Smooth muscle cell (in vitro differentiated cells): ENCODE data around the gene GP2. TPM values are rescaled to one million over a fixed set of nuclear protein-coding genes. Genes with fewer than 3 reads are reported as not detected.

Source experiments
- DNase-seq: peaks from one replicate; lab custom pipeline; 2025; ENCODE audit not compliant: unreplicated experiment; lab: John Stamatoyannopoulos, UW
- H2AFZ ChIP-seq: fragments of 200-600 bp; sonication (generic); 2 replicates; pipeline ENCODE4 v1.6.0; 2016; ENCODE audit warnings: antibody characterized with exemption, low read depth, mild to moderate bottlenecking
- H3F3A ChIP-seq: fragments of 200-600 bp; sonication (generic); 2 replicates; pipeline ENCODE4 v1.6.0; 2017; ENCODE audit warnings: antibody characterized with exemption, low read depth
- H3K27ac ChIP-seq: fragments of 200-600 bp; sonication (generic); 2 replicates; pipeline ENCODE4 v1.5.1; 2016; ENCODE audit warnings: low read depth, mild to moderate bottlenecking
- H3K27me3 ChIP-seq: fragments of 200-600 bp; sonication (generic); 2 replicates; pipeline ENCODE4 v1.6.1; 2016; ENCODE audit warnings: low read depth, mild to moderate bottlenecking
- H3K36me3 ChIP-seq: fragments of 200-600 bp; sonication (generic); 2 replicates; pipeline ENCODE4 v1.5.1; 2016; ENCODE audit warnings: low read depth
- H3K4me1 ChIP-seq: fragments of 200-600 bp; sonication (generic); 2 replicates; pipeline ENCODE4 v1.5.1; 2016; ENCODE audit warnings: low read depth
- H3K4me2 ChIP-seq: fragments of 200-600 bp; sonication (generic); 2 replicates; pipeline ENCODE4 v1.6.0; 2016; ENCODE audit warnings: mild to moderate bottlenecking
- H3K4me3 ChIP-seq: fragments of 200-600 bp; sonication (generic); 2 replicates; pipeline ENCODE4 v1.5.1; 2016; ENCODE audit warnings: mild to moderate bottlenecking
- H3K79me2 ChIP-seq: fragments of 200-600 bp; sonication (generic); 2 replicates; pipeline ENCODE4 v1.6.0; 2016; ENCODE audit warnings: low read depth, mild to moderate bottlenecking
- H3K9ac ChIP-seq: fragments of 200-600 bp; sonication (generic); 2 replicates; pipeline ENCODE4 v1.6.0; 2016; ENCODE audit warnings: low read depth
- H3K9me3 ChIP-seq: fragments of 200-600 bp; sonication (generic); replicated peaks from 2 replicates; pipeline ENCODE4 v1.5.1; 2016; ENCODE audit warnings: low read depth
- H4K20me1 ChIP-seq: fragments of 200-600 bp; sonication (generic); 2 replicates; pipeline ENCODE4 v1.6.0; 2016; ENCODE audit warnings: low read depth
- WGBS: methylation state at CpG from one replicate; pipeline ENCODE4 v1.1.7; 2016; ENCODE audit warnings: low lambda C conversion rate; 5-methylcytosine and 5-hydroxymethylcytosine counted together
- polyA plus RNA-seq: library from polyadenylated mRNA; unstranded; fragments of >200 nt; fragmentation: Nextera tagmentation; extraction: Ambion mirVana; gene quantifications from 2 replicates; pipeline ENCODE4 v1.2.1, GENCODE V29; 2016
- total RNA-seq: library from RNA; depleted of rRNA; stranded (reverse); fragments of >200 nt; gene quantifications from 2 replicates; pipeline ENCODE4 v1.2.3, GENCODE V29; 2014
- TF ChIP-seq, protein P1 (sequence below): fragments of 200-600 bp; sonication (generic); IDR thresholded peaks from 2 replicates; pipeline ENCODE4 v1.5.1; 2017; ENCODE audit warnings: borderline replicate concordance, mild to moderate bottlenecking, antibody characterized with exemption; ENCODE audit not compliant: insufficient read depth, poor library complexity, severe bottlenecking

The GP2 gene
- total and polyA plus RNA-seq, 2 experiments from 2014 or later, result not detected

DNA sequence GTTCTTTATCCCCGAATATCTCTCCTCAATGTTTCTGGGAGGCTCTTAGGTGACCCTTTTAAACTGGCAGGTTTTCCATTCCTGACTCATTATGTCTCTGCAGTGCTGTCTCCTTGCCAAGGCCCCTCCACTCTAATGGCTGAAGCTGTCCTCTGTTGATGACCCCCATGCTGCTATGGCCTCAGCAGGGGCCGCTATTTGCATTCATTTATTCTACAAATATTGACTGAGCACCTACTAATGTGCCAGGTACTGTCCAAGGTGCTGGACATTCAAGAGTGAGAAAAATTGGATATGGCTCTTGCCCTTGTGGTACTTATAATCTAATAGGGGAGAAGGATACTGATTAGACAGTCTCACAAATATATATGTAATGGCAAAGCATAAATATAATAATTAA lies 55.4 kb downstream of the GP2 start:
- H3K9me3 ChIP-seq, result no peaks in the 10 kb centered on the region
- no peaks in the 10 kb centered on the region for H3K79me2 ChIP-seq
- DNase-seq, result no peak
- H3K36me3 ChIP-seq, result no peaks in the 10 kb centered on the region
- no peak overlapping the region for H3K27ac ChIP-seq
- no peaks in the 10 kb centered on the region for H3K4me1 ChIP-seq
- TF ChIP-seq, protein P1, sequence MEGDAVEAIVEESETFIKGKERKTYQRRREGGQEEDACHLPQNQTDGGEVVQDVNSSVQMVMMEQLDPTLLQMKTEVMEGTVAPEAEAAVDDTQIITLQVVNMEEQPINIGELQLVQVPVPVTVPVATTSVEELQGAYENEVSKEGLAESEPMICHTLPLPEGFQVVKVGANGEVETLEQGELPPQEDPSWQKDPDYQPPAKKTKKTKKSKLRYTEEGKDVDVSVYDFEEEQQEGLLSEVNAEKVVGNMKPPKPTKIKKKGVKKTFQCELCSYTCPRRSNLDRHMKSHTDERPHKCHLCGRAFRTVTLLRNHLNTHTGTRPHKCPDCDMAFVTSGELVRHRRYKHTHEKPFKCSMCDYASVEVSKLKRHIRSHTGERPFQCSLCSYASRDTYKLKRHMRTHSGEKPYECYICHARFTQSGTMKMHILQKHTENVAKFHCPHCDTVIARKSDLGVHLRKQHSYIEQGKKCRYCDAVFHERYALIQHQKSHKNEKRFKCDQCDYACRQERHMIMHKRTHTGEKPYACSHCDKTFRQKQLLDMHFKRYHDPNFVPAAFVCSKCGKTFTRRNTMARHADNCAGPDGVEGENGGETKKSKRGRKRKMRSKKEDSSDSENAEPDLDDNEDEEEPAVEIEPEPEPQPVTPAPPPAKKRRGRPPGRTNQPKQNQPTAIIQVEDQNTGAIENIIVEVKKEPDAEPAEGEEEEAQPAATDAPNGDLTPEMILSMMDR, result no peak
- 84% methylated on average over 2 of the region's 2 CpGs for WGBS
- no peaks in the 10 kb centered on the region for H3K27me3 ChIP-seq
- H3K9ac ChIP-seq, result no peak overlapping the region
- no peak overlapping the region for H2AFZ ChIP-seq
- no peak overlapping the region for H3K4me2 ChIP-seq
- no peaks in the 10 kb centered on the region for H3F3A ChIP-seq
- H3K4me3 ChIP-seq, result no peak overlapping the region
- no peaks in the 10 kb centered on the region for H4K20me1 ChIP-seq

DNA sequence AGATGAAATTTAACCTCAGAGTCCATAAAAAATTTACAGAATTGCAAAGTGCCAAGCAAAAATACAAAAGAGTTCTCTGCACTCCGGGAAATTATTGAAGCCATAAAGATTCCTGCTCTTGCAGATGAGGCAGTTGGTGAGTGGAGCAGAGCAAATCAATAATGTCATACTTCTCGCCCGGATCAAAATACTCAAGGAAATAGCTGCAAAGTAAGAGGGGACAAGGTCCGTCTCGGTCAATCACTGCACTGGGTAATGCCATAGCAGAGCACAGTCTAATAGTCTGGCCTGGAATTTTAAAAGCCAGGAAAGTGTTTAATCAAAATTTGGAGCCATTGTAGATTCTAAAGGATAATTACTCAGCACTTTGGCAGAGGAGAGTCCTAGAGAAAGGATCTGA lies 58.9 kb downstream of the GP2 start:
- 81% methylated on average over 5 of the region's 5 CpGs for WGBS
- Histone ChIP-seq H3K4me3 (no peak overlapping the region), H3K27me3 (peaks cover 8% of the 10 kb centered on the region), H3K9ac (no peak overlapping the region), H2AFZ (no peak overlapping the region), H3K79me2 (no peaks in the 10 kb centered on the region), H4K20me1 (no peaks in the 10 kb centered on the region), H3K27ac (no peak overlapping the region), H3K9me3 (no peaks in the 10 kb centered on the region), H3K4me1 (no peaks in the 10 kb centered on the region), H3K4me2 (no peak overlapping the region), H3F3A (no peaks in the 10 kb centered on the region), H3K36me3 (no peaks in the 10 kb centered on the region)
- DNase-seq, result no peak
- TF ChIP-seq, protein P1, result no peak

DNA sequence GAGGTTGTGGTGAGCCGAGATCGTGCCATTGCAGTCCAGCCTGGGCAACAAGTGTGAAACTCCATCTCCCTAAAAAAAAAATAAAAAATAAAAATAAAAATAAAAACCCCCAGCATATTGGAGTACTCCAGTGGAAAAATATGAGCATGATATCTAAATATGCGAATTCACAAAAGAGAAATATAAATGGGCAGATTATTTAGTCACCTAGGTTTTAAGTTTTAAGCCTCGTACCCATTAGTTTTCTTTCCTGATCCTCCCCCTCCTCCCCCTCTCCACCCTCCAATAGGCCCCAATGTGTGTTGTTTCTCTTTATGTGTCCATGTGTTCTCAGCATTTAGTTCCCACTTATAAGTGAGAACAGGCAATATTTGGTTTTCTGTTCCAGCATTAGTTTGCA lies 62.3 kb downstream of the GP2 start:
- no peaks in the 10 kb centered on the region for H3K79me2 ChIP-seq
- H2AFZ ChIP-seq, result no peak overlapping the region
- no peaks in the 10 kb centered on the region for H3K36me3 ChIP-seq
- H3K9ac ChIP-seq, result no peak overlapping the region
- no peaks in the 10 kb centered on the region for H3K4me1 ChIP-seq
- no peak overlapping the region for H3K4me3 ChIP-seq
- peaks cover 8% of the 10 kb centered on the region for H3K27me3 ChIP-seq
- no peak for DNase-seq
- TF ChIP-seq, protein P1, result no peak
- 98% methylated on average over 4 of the region's 4 CpGs for WGBS
- no peak overlapping the region for H3K4me2 ChIP-seq
- no peaks in the 10 kb centered on the region for H3K9me3 ChIP-seq
- no peaks in the 10 kb centered on the region for H4K20me1 ChIP-seq
- no peaks in the 10 kb centered on the region for H3F3A ChIP-seq
- H3K27ac ChIP-seq, result no peak overlapping the region

DNA sequence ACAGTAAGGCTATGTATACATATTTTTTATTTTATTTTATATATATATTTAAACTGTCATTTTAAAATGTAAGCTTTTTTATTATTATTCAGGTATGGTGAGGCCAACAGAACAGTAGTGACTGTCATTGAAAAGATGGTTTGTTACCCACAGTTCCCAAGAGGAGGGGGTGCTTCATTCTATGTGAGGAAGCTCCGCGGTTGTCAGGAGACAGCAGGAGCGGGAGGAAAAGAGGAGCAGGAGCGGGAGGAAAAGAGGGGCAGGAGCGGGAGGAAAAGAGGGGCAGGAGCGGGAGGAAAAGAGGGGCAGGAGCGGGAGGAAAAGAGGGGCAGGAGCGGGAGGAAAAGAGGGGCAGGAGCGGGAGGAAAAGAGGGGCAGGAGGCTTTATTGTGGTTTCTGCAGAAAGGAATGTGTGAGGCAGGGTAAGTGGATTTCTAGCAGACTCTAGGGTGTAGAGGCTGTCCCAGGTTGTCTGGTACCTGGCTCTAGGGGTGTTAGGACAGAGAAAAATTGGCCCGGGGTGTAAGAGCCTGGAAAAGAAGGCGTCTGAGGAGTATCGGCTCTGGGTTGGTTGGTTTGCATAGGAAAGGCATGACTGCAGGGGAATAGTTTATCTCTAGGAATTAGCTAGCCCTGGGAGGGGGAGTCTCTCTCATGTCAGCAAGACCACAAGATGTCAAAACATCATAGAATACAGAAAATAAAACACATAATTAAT lies 64.0 kb downstream of the GP2 start:
- Histone ChIP-seq H3K36me3 (no peaks in the 10 kb centered on the region), H2AFZ (no peak overlapping the region), H3K9me3 (no peaks in the 10 kb centered on the region), H3F3A (no peaks in the 10 kb centered on the region), H3K4me2 (no peak overlapping the region), H3K9ac (no peak overlapping the region), H3K4me3 (no peak overlapping the region), H3K27me3 (peaks cover 8% of the 10 kb centered on the region), H3K4me1 (no peaks in the 10 kb centered on the region), H3K27ac (no peak overlapping the region), H3K79me2 (no peaks in the 10 kb centered on the region), H4K20me1 (no peaks in the 10 kb centered on the region)
- WGBS, result 48% methylated on average over 9 of the region's 12 CpGs
- DNase-seq, result no peak
- TF ChIP-seq, protein P1, result no peak
